Measurements from ENCODE around the gene MOB2. TPM values are rescaled to one million over a fixed set of nuclear protein-coding genes. Genes with fewer than 3 reads are reported as not detected.
A peak's percentile ranks its signal among the peaks of the same experiment; 100 is the strongest.

Gene MOB2
- total RNA-seq, 1 donor from 2014 or later = 38.2 TPM

- Histone ChIP-seq H3K27me3 (ENCODE audit: control insufficient read depth, insufficient read depth, low read length) (no peaks in the 10 kb centered on the region), H3K4me3 (ENCODE audit: low read depth, low read length) (no peak overlapping the region), H3K36me3 (ENCODE audit: control insufficient read depth, insufficient read depth, low read length) (peaks cover 3% of the 10 kb centered on the region)
- DNase-seq (ENCODE audit: low read depth) = no peak
- TF ChIP-seq CTCF (IDR thresholded peaks at IDR 0.05; ENCODE audit: insufficient read depth, low read length, severe bottlenecking) = no peak
- peak; percentile 40 for FAIRE-seq
These were observed 9.6 kb upstream of the MOB2 start for GRCh38 chr11:1496091-1496760.

- Histone ChIP-seq H3K27me3 (ENCODE audit: control insufficient read depth, insufficient read depth, low read length) (no peaks in the 10 kb centered on the region), H3K36me3 (ENCODE audit: control insufficient read depth, insufficient read depth, low read length) (peaks cover 3% of the 10 kb centered on the region), H3K4me3 (ENCODE audit: low read depth, low read length) (no peak overlapping the region)
- FAIRE-seq (no peak), DNase-seq (ENCODE audit: low read depth) (no peak)
- no peak for TF ChIP-seq CTCF (IDR thresholded peaks at IDR 0.05; ENCODE audit: insufficient read depth, low read length, severe bottlenecking)
These were observed 8.1 kb upstream of the MOB2 start for GRCh38 chr11:1494650-1495049.

- no peak for FAIRE-seq
- DNase-seq (ENCODE audit: low read depth) = no peak
- no peaks in the 10 kb centered on the region for H3K27me3 ChIP-seq (ENCODE audit: control insufficient read depth, insufficient read depth, low read length)
- no peak overlapping the region for H3K4me3 ChIP-seq (ENCODE audit: low read depth, low read length)
- TF ChIP-seq CTCF (IDR thresholded peaks at IDR 0.05; ENCODE audit: insufficient read depth, low read length, severe bottlenecking) = no peak
- no peaks in the 10 kb centered on the region for H3K36me3 ChIP-seq (ENCODE audit: control insufficient read depth, insufficient read depth, low read length)
These were observed 7.2 kb upstream of the MOB2 start for GRCh38 chr11:1493650-1494244.

- FAIRE-seq (peak; percentile 98), DNase-seq (ENCODE audit: low read depth) (no peak)
- no peaks in the 10 kb centered on the region for H3K27me3 ChIP-seq (ENCODE audit: control insufficient read depth, insufficient read depth, low read length)
- no peak overlapping the region for H3K4me3 ChIP-seq (ENCODE audit: low read depth, low read length)
- no peak for TF ChIP-seq CTCF (IDR thresholded peaks at IDR 0.05; ENCODE audit: insufficient read depth, low read length, severe bottlenecking)
- H3K36me3 ChIP-seq (ENCODE audit: control insufficient read depth, insufficient read depth, low read length) = no peaks in the 10 kb centered on the region
These were observed 4.8 kb upstream of the MOB2 start for GRCh38 chr11:1491379-1491778.

DNA sequence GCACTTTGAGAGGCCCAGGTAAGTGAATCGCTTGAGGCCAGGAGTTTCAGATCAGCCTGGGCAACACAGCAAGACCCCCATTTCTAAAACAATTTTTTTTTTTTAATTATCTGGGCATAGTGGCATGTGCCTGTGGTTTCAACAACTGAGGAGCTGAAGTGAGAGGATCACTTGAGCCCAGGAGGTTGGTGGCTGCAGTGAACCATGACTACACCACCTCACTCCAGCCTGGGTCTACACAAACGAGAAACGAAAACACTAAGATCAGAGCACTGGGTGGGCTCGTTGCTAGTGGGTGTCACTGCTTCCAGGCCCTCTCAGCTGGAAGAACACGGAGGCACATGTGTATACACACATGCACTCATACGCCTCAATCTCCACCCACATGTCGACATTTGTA lies 4.1 kb upstream of the MOB2 start:
- no peak overlapping the region for H3K4me3 ChIP-seq (ENCODE audit: low read depth, low read length)
- DNase-seq (ENCODE audit: low read depth) = no peak
- no peaks in the 10 kb centered on the region for H3K36me3 ChIP-seq (ENCODE audit: control insufficient read depth, insufficient read depth, low read length)
- no peak for FAIRE-seq
- TF ChIP-seq CTCF (IDR thresholded peaks at IDR 0.05; ENCODE audit: insufficient read depth, low read length, severe bottlenecking) = no peak
- no peaks in the 10 kb centered on the region for H3K27me3 ChIP-seq (ENCODE audit: control insufficient read depth, insufficient read depth, low read length)
